ENCODE data around the gene ELFN1.

Gene ELFN1

DNA sequence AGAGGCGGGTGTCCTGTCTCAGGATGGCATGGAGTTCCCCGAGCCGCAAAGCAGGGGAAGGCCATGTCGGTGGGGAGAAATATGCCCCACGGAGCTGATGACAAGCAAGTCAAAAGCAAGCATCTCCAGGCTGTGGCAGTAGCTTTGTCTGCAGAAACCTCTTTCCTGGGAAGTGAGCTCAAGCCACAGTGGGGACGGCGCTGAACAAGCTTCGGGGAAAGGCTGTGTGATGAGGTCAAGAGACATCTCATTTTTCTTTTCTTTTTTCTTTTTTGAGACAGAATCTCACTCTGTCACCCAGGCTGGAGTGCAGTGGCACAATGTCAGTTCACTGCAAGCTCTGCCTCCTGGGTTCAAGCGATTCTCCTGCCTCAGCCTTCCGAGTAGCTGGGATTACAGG, 62.6 kb downstream of the ELFN1 start:
- no peak overlapping the region for H3K4me3 ChIP-seq (ENCODE audit: low read depth, low read length)
- DNase-seq (ENCODE audit: low read depth) = no peak
- no peak for TF ChIP-seq MYC (IDR thresholded peaks at IDR 0.05; ENCODE audit: low read depth, low read length)
- TF ChIP-seq, protein P1, sequence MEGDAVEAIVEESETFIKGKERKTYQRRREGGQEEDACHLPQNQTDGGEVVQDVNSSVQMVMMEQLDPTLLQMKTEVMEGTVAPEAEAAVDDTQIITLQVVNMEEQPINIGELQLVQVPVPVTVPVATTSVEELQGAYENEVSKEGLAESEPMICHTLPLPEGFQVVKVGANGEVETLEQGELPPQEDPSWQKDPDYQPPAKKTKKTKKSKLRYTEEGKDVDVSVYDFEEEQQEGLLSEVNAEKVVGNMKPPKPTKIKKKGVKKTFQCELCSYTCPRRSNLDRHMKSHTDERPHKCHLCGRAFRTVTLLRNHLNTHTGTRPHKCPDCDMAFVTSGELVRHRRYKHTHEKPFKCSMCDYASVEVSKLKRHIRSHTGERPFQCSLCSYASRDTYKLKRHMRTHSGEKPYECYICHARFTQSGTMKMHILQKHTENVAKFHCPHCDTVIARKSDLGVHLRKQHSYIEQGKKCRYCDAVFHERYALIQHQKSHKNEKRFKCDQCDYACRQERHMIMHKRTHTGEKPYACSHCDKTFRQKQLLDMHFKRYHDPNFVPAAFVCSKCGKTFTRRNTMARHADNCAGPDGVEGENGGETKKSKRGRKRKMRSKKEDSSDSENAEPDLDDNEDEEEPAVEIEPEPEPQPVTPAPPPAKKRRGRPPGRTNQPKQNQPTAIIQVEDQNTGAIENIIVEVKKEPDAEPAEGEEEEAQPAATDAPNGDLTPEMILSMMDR (IDR thresholded peaks at IDR 0.05; ENCODE audit: low read depth, low read length) = no peak
- no peak for TF ChIP-seq POLR2A (IDR thresholded peaks at IDR 0.05; ENCODE audit: extremely low read depth, insufficient read length)
- TF ChIP-seq, protein P2, sequence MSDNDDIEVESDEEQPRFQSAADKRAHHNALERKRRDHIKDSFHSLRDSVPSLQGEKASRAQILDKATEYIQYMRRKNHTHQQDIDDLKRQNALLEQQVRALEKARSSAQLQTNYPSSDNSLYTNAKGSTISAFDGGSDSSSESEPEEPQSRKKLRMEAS (IDR thresholded peaks at IDR 0.05; ENCODE audit: low read depth, low read length) = no peak

DNA sequence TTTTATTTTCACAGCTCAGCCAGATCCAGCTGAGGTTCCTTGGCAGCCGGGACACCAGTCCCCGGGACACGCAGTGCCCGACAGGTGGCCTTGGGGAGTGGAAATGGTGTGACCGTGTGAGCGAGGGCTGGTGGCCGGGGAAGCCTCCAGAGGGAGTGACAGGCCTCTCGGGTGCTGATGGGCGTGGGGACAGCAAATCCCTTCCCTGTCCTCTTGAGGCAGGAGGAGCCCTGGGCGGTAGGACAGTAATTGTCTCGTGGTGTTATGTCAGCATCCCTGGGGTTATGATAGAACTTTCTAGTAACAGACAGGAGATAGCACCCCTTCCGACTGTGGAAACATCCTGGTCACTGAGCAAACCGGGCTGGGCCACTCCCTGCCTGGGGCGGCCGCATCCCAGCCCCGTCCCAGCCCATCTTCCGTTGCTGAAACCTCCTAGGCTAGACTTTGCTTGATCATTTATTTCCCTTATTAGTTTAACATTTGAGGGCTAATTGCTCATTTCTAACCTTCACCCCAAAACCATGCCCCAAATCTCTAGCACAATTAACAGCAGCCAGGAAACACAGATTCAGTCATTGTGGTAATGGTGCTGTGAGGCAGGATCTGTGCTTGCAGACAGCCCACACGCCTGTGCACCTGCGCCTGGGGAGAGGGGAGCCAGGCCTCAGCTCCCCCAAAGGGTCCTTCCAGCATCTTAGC, 63.3 kb downstream of the ELFN1 start:
- no peak overlapping the region for H3K4me3 ChIP-seq (ENCODE audit: low read depth, low read length)
- TF ChIP-seq MYC (IDR thresholded peaks at IDR 0.05; ENCODE audit: low read depth, low read length) (no peak), POLR2A (IDR thresholded peaks at IDR 0.05; ENCODE audit: extremely low read depth, insufficient read length) (no peak)
- TF ChIP-seq, protein P1 (IDR thresholded peaks at IDR 0.05; ENCODE audit: low read depth, low read length) = no peak
- TF ChIP-seq, protein P2 (IDR thresholded peaks at IDR 0.05; ENCODE audit: low read depth, low read length) = no peak
- no peak for DNase-seq (ENCODE audit: low read depth)

DNA sequence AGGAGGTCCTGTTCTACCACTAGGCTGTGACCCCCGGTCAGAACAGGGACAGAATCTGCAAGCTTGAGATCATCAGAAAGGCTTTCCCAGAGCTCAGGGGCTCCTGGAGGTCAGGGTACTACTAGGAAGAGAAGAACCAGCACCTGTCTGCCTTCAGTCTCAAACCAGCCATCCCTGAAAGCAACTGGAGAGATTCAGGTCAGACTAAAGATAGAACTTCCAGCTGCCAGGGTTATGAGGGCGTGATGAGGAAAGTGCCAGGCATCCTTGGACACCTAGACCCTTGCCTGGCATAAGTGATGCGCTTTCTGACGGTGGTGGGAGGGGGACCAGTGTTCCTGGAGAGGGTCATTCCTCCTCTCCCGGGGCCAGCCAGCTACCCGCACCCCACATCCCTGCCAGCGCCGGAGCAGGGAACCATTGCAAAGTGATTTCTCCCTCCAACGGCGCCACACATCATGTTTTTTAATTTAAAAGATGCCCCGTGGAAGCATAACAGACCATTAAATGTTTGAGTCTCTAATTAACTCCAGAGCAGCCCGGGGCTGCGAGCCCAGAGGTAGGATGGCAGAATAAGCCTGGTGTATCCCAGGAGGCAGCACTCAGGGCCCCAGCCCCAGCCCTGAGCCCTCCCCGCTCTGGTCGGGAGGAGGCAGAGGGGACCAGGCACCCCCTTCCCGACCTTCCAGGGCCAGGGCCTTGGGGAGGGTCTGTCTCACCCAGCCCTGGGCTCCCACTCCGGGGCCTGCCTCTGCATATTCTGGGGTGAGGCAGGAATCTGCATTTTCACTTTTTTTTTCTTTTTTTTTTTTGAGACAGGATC, 64.0 kb downstream of the ELFN1 start:
- DNase-seq (ENCODE audit: low read depth) = no peak
- TF ChIP-seq, protein P1 (IDR thresholded peaks at IDR 0.05; ENCODE audit: low read depth, low read length) = no peak
- TF ChIP-seq POLR2A (IDR thresholded peaks at IDR 0.05; ENCODE audit: extremely low read depth, insufficient read length) (no peak), MYC (IDR thresholded peaks at IDR 0.05; ENCODE audit: low read depth, low read length) (no peak)
- TF ChIP-seq, protein P2 (IDR thresholded peaks at IDR 0.05; ENCODE audit: low read depth, low read length) = no peak

DNA sequence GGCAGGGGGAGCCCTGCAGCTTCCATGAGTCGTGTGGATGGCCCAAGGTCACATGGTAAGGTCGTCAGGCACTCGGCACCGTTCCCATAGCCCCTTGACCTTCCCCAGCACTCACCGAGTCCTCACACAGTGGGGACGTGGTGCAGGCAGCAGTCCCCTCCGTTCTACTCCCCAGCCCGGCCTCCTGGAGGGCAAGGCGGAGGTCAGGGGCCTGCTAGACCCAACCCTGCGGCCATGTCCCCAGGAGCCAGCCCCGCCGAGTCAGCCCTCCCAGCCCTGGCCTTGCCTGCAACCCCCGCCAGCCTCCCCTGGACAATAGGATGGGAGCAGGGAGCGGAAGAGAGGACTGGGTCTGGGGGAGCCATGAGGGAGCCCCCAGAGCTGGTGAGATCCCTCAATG, 65.2 kb downstream of the ELFN1 start:
- H3K4me3 ChIP-seq (ENCODE audit: low read depth, low read length) = no peak overlapping the region

More for the DNA sequence above, 64.0 kb downstream of the ELFN1 start:
- H3K4me3 ChIP-seq (ENCODE audit: low read depth, low read length) = no peak overlapping the region

DNA sequence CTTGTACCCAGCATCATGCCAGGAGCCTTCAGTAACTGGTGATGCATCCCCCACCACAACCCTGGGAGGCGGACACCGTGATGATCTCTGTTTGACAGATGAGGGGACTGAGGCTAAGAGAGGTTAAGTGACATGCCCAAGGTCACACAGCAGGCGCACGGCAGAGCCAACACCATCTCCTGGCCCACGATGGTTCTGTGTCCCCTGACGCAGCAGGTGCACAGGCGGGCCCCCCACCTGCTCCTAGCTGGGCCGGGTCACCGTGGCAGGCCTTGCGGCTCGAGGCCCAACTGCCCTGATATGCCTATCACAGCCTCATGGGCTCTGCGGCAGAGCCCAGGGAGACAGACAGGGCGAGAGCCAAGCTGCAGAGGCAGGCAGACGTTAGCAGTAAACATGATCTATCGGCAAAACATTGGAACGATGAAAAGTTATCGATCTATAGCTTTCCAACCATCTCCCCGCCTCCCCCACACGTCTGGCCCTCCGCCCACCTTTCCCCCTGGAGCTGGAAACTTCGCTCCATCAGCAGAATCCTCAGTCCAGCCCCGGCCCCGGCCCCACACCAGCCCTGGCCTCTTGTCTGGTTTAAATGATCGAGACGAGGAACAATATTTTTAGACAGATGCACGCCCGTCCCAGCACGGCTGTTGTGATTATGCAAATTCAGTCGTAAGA, 65.9 kb downstream of the ELFN1 start:
- H3K4me3 ChIP-seq (ENCODE audit: low read depth, low read length) = no peak overlapping the region
- no peak for DNase-seq (ENCODE audit: low read depth)
- TF ChIP-seq, protein P1 (IDR thresholded peaks at IDR 0.05; ENCODE audit: low read depth, low read length) = no peak

More for the DNA sequence above, 65.2 kb downstream of the ELFN1 start:
- TF ChIP-seq POLR2A (IDR thresholded peaks at IDR 0.05; ENCODE audit: extremely low read depth, insufficient read length) (no peak), MYC (IDR thresholded peaks at IDR 0.05; ENCODE audit: low read depth, low read length) (no peak)
- TF ChIP-seq, protein P1 (IDR thresholded peaks at IDR 0.05; ENCODE audit: low read depth, low read length) = no peak
- TF ChIP-seq, protein P2 (IDR thresholded peaks at IDR 0.05; ENCODE audit: low read depth, low read length) = no peak
- no peak for DNase-seq (ENCODE audit: low read depth)
